Astrocyte (in vitro differentiated cells and primary cell): Measurements from ENCODE around the gene AGTR1. TPM values are rescaled to one million over a fixed set of nuclear protein-coding genes. Genes with fewer than 3 reads are reported as not detected.
"Not testable (repeated sequence)": the region's sequence is repeated elsewhere in the genome, so short reads cannot be mapped to it uniquely, and the experiment has no call there.

ENCODE experiments used
- DNase-seq: peaks from one replicate; pipeline ENCODE4 v3.0.0-alpha.2; 2010; ENCODE audit warnings: low read depth
- FAIRE-seq: peaks from 2 replicates; lab custom pipeline; 2011; peaks lifted over from hg19 to GRCh38; lab: Jason Lieb, UNC
- H2AFZ ChIP-seq: 2 replicates; pipeline ENCODE4 v1.6.0; 2012; ENCODE audit warnings: low read depth, low read length, inconsistent platforms
- H3K27ac ChIP-seq: 2 replicates; pipeline ENCODE4 v1.5.1; 2011; ENCODE audit warnings: low read depth, low read length, inconsistent platforms
- H3K27me3 ChIP-seq: 2 replicates; pipeline ENCODE4 v1.6.0; 2011; ENCODE audit warnings: low read length, inconsistent platforms; ENCODE audit not compliant: insufficient read depth
- H3K36me3 ChIP-seq: 2 replicates; pipeline ENCODE4 v1.5.1; 2011; ENCODE audit warnings: low read length, inconsistent platforms; ENCODE audit not compliant: insufficient read depth
- H3K4me1 ChIP-seq: 2 replicates; pipeline ENCODE4 v1.5.1; 2011; ENCODE audit warnings: low read length, inconsistent platforms; ENCODE audit not compliant: insufficient read depth
- H3K4me2 ChIP-seq: 2 replicates; pipeline ENCODE4 v1.6.0; 2012; ENCODE audit warnings: low read length, inconsistent platforms
- H3K4me3 ChIP-seq: 2 replicates; pipeline ENCODE4 v1.5.1; 2011; ENCODE audit warnings: low read depth, mild to moderate bottlenecking, low read length, inconsistent platforms; ENCODE audit not compliant: insufficient read depth
- H3K79me2 ChIP-seq: 2 replicates; pipeline ENCODE4 v1.6.0; 2012; ENCODE audit warnings: mild to moderate bottlenecking, low read length, inconsistent platforms; ENCODE audit not compliant: insufficient read depth
- H3K9ac ChIP-seq: 2 replicates; pipeline ENCODE4 v1.6.0; 2012; ENCODE audit warnings: mild to moderate bottlenecking, low read length, inconsistent platforms
- H3K9me3 ChIP-seq: 2 replicates; pipeline ENCODE4 v1.5.1; 2012; ENCODE audit warnings: low read depth, mild to moderate bottlenecking, low read length, inconsistent platforms; ENCODE audit not compliant: insufficient read depth
- H4K20me1 ChIP-seq: 2 replicates; pipeline ENCODE4 v1.6.0; 2012; ENCODE audit warnings: low read length, inconsistent platforms; ENCODE audit not compliant: insufficient read depth
- H3K27ac Mint-ChIP-seq: one replicate; pipeline ENCODE4 v1.8.0; 2021; ENCODE audit warnings: mild to moderate bottlenecking, mixed read lengths; ENCODE audit not compliant: unreplicated experiment
- H3K27me3 Mint-ChIP-seq: one replicate; pipeline ENCODE4 v1.8.0; 2021; ENCODE audit warnings: low read depth, mixed read lengths; ENCODE audit not compliant: unreplicated experiment
- H3K36me3 Mint-ChIP-seq: one replicate; pipeline ENCODE4 v1.8.0; 2021; ENCODE audit warnings: low read depth, mixed read lengths; ENCODE audit not compliant: unreplicated experiment
- H3K4me1 Mint-ChIP-seq: one replicate; pipeline ENCODE4 v1.8.0; 2021; ENCODE audit warnings: low read depth, mixed read lengths; ENCODE audit not compliant: unreplicated experiment
- H3K4me3 Mint-ChIP-seq: one replicate; pipeline ENCODE4 v1.8.0; 2021; ENCODE audit warnings: mild to moderate bottlenecking, moderate library complexity, mixed read lengths; ENCODE audit not compliant: unreplicated experiment
- H3K9me3 Mint-ChIP-seq: one replicate; pipeline ENCODE4 v1.8.0; 2021; ENCODE audit warnings: mild to moderate bottlenecking, mixed read lengths; ENCODE audit not compliant: unreplicated experiment
- EZH2 ChIP-seq: IDR thresholded peaks from 2 replicates; pipeline ENCODE4 v1.6.1; 2012; ENCODE audit warnings: mild to moderate bottlenecking, low read length, inconsistent platforms; ENCODE audit not compliant: insufficient read depth
- total RNA-seq: library from RNA; stranded (reverse); gene quantifications from 2 replicates; pipeline ENCODE4 v1.2.1, GENCODE V29; 2021
- TF ChIP-seq, protein P1 (sequence below): IDR thresholded peaks from 2 replicates; pipeline ENCODE4 v1.5.1; 2011; ENCODE audit warnings: low read depth, mild to moderate bottlenecking, inconsistent platforms, low read length, moderate library complexity; ENCODE audit not compliant: insufficient read depth

The AGTR1 gene
- total RNA-seq, 1 donor from 2014 or later = 0.61 TPM

DNA sequence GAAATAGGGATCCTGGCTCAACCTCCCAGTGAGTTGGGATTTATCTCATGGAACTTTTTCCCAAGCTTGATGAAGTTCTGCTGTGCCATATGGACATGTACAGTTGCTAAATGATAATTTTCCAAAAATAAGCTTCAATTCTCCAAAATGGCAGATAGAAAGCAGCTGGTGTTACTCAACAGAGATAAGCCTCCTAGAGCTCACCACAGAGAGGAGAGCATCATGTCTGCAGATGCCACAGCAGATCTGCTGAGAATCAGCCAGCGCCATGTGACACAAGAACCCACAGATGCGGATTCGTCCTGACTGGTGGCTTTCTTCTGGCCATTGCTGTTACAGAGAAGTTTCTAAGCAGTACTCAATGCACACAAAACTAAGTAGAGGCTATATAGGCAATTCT lies 50.6 kb downstream of the AGTR1 start:
- TF ChIP-seq, protein P1, sequence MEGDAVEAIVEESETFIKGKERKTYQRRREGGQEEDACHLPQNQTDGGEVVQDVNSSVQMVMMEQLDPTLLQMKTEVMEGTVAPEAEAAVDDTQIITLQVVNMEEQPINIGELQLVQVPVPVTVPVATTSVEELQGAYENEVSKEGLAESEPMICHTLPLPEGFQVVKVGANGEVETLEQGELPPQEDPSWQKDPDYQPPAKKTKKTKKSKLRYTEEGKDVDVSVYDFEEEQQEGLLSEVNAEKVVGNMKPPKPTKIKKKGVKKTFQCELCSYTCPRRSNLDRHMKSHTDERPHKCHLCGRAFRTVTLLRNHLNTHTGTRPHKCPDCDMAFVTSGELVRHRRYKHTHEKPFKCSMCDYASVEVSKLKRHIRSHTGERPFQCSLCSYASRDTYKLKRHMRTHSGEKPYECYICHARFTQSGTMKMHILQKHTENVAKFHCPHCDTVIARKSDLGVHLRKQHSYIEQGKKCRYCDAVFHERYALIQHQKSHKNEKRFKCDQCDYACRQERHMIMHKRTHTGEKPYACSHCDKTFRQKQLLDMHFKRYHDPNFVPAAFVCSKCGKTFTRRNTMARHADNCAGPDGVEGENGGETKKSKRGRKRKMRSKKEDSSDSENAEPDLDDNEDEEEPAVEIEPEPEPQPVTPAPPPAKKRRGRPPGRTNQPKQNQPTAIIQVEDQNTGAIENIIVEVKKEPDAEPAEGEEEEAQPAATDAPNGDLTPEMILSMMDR = no peak
- TF ChIP-seq EZH2 = no peak
- no peaks in the 10 kb centered on the region for H3K4me1 Mint-ChIP-seq
- H3K27me3 Mint-ChIP-seq = peaks cover 10% of the 10 kb centered on the region

DNA sequence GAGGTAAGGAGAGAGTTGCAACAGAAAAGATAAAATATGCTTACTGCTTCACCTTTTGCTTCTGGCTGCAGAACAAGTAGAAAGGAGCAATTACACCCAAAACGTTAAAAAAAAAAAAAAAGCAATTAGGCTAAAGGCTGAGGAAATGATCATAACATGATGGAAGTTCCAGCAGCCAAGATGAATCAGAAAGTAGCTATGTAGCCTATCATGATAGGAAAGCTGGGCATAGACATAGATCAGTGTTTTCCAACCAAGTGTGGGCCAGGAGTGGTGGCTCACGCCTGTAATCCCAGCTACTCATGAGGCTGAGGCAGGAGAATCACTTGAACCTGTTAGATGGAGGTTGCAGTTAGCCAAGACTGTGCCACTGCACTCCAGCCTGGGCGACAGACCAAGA lies 52.6 kb downstream of the AGTR1 start:
- no peak overlapping the region for H3K9ac ChIP-seq
- H3K36me3 ChIP-seq = no peaks in the 10 kb centered on the region
- no peak overlapping the region for H3K27ac ChIP-seq
- DNase-seq (no peak), FAIRE-seq (no peak)
- H3K4me2 ChIP-seq = no peak overlapping the region
- Mint-ChIP-seq H3K4me3 (no peak overlapping the region), H3K9me3 (no peaks in the 10 kb centered on the region), H3K27me3 (peaks cover 12% of the 10 kb centered on the region), H3K27ac (no peak overlapping the region), H3K36me3 (no peaks in the 10 kb centered on the region), H3K4me1 (no peaks in the 10 kb centered on the region)
- no peaks in the 10 kb centered on the region for H4K20me1 ChIP-seq
- no peak for TF ChIP-seq EZH2
- TF ChIP-seq, protein P1 = no peak
- H3K4me3 ChIP-seq = no peak overlapping the region
- H3K79me2 ChIP-seq = no peaks in the 10 kb centered on the region
- no peak overlapping the region for H2AFZ ChIP-seq
- H3K9me3 ChIP-seq = no peaks in the 10 kb centered on the region
- H3K4me1 ChIP-seq = no peaks in the 10 kb centered on the region
- no peaks in the 10 kb centered on the region for H3K27me3 ChIP-seq

More for the DNA sequence above, 50.6 kb downstream of the AGTR1 start:
- Histone ChIP-seq H4K20me1 (no peaks in the 10 kb centered on the region), H3K27ac (no peak overlapping the region), H3K9ac (no peak overlapping the region), H2AFZ (no peak overlapping the region), H3K27me3 (no peaks in the 10 kb centered on the region), H3K36me3 (no peaks in the 10 kb centered on the region), H3K4me1 (no peaks in the 10 kb centered on the region), H3K9me3 (no peaks in the 10 kb centered on the region), H3K79me2 (no peaks in the 10 kb centered on the region), H3K4me2 (no peak overlapping the region), H3K4me3 (no peak overlapping the region)
- Mint-ChIP-seq H3K27ac (no peak overlapping the region), H3K4me3 (no peak overlapping the region), H3K36me3 (no peaks in the 10 kb centered on the region), H3K9me3 (no peaks in the 10 kb centered on the region)
- no peak for FAIRE-seq
- no peak for DNase-seq

DNA sequence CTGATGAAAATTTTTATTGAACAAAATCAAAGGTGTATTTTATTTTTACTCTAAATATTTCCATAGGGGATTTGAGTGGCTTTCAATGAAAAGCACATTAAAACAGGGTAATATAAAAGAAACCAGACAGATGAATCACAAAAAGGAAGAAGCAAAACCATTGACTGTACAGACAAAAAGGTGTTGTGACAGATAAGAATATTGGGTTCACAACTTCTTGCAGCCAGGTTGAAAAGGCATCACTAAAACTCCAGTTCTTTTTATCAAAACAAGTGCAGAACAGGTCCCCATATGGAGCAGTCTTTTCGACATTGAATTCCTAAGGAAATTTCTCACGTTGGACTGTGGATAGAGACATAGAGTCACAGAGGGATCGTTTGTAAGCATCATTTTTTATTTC lies 53.8 kb downstream of the AGTR1 start:
- Histone ChIP-seq H3K9ac (no peak overlapping the region), H3K4me1 (no peaks in the 10 kb centered on the region), H3K4me2 (no peak overlapping the region), H2AFZ (no peak overlapping the region), H3K27ac (no peak overlapping the region), H3K27me3 (no peaks in the 10 kb centered on the region), H3K79me2 (no peaks in the 10 kb centered on the region), H3K9me3 (no peaks in the 10 kb centered on the region), H3K36me3 (no peaks in the 10 kb centered on the region), H4K20me1 (no peaks in the 10 kb centered on the region), H3K4me3 (no peak overlapping the region)
- H3K4me3 Mint-ChIP-seq = no peak overlapping the region
- no peaks in the 10 kb centered on the region for H3K9me3 Mint-ChIP-seq
- H3K27me3 Mint-ChIP-seq = peaks cover 12% of the 10 kb centered on the region
- no peak for FAIRE-seq
- no peaks in the 10 kb centered on the region for H3K36me3 Mint-ChIP-seq
- DNase-seq = no peak
- no peaks in the 10 kb centered on the region for H3K4me1 Mint-ChIP-seq
- H3K27ac Mint-ChIP-seq = no peak overlapping the region
- TF ChIP-seq, protein P1 = no peak
- no peak for TF ChIP-seq EZH2

DNA sequence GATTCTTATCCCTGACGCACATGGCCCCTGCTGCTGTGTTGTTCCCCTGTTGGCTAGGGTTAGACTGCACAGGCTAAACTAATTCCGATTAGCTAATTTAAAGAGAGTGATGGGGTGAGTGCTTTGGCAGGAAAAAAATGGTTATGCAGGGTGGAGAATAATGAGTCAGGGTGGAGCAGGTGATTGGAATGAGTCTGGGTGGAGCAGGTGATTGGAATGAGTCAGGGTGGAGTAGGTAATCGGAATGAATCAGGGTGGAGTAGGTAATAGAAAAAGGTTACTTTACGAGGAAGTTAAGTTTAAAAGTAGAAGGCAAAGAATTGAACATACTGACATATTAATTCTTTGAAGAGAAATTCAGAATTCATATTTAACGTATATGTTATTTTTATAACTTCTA lies 55.7 kb downstream of the AGTR1 start:
- not testable (repeated sequence) for H3K4me2 ChIP-seq, FAIRE-seq

More for the DNA sequence above, 55.7 kb downstream of the AGTR1 start:
- not testable (repeated sequence) for H3K27me3 Mint-ChIP-seq, H3K9me3 ChIP-seq, H3K4me1 Mint-ChIP-seq, H3K27ac ChIP-seq, H2AFZ ChIP-seq, H3K27me3 ChIP-seq, H4K20me1 ChIP-seq, H3K36me3 Mint-ChIP-seq, H3K4me3 ChIP-seq, DNase-seq, H3K9me3 Mint-ChIP-seq, H3K4me3 Mint-ChIP-seq, H3K79me2 ChIP-seq, H3K27ac Mint-ChIP-seq, H3K4me1 ChIP-seq, H3K9ac ChIP-seq, H3K36me3 ChIP-seq
